HepG2 (cell line): ENCODE data around the gene PKN2. TPM values are rescaled to one million over a fixed set of nuclear protein-coding genes. Genes with fewer than 3 reads are reported as not detected.
A peak's percentile ranks its signal among the peaks of the same experiment; 100 is the strongest.

ENCODE experiments used
- ATAC-seq: fragments of 200-7000 bp; cut with Tn5 transposase; 3 replicates; pipeline ENCODE4 v1.9.1; 2020; ENCODE audit warnings: mild to moderate bottlenecking, moderate library complexity
- BruUV-seq: library from RNA; stranded (reverse); fragments of 400-500 nt; replicated peaks from 2 replicates; lab custom pipeline; 2021; lab: Mats Ljungman, UMichigan
- CTCF ChIA-PET: fragments of 300-600 bp; formaldehyde crosslinking; extraction: SDS; loops from one replicate; lab custom pipeline; 2021; ENCODE audit warnings: low total read pairs, inconsistent platforms, low intra/inter-chr PET ratio; lab: Yijun Ruan, JAX
- POLR2A ChIA-PET: fragments of 350-600 bp; sonication (Branson Sonifier 250); formaldehyde crosslinking; loops from one replicate; lab custom pipeline; 2020; ENCODE audit warnings: antibody characterized with exemption, inconsistent platforms; lab: Yijun Ruan, JAX
- DNase-seq: peaks from one replicate; pipeline ENCODE4 v3.0.0-alpha.2; 2015; ENCODE audit warnings: low spot score
- FAIRE-seq: peaks from 3 replicates; lab custom pipeline; 2011; peaks lifted over from hg19 to GRCh38; lab: Jason Lieb, UNC
- H2AFZ ChIP-seq: one replicate; pipeline ENCODE4 v1.6.1; 2011; ENCODE audit warnings: low read length, inconsistent platforms
- H3K27ac ChIP-seq: fragments of 300-600 bp; 3 replicates; pipeline ENCODE4 v1.8.0; 2011; ENCODE audit warnings: mixed run types, mild to moderate bottlenecking, mixed read lengths, low read length, inconsistent platforms; ENCODE audit not compliant: insufficient read depth; ENCODE audit errors: extremely low read length
- H3K27me3 ChIP-seq, 2 experiments: fragments of 200-600 bp in 1 of 2; 2 replicates in 1 of 2; 3 replicates in 1 of 2; pipeline versions ENCODE4 v1.6.0 to v1.8.0; 2011; ENCODE audit warnings: low read length in 2 of 2, mild to moderate bottlenecking in 2 of 2, moderate library complexity in 2 of 2, inconsistent platforms in 1 of 2; ENCODE audit not compliant: insufficient read depth in 2 of 2, control insufficient read depth in 1 of 2
- H3K36me3 ChIP-seq, 2 experiments: fragments of 200-600 bp in 1 of 2; replicated peaks in 1 of 2; 2 replicates in 1 of 2; 3 replicates in 1 of 2; pipeline versions ENCODE4 v1.5.1 to v1.8.0; 2011; ENCODE audit warnings: low read length in 2 of 2, inconsistent platforms in 1 of 2; ENCODE audit not compliant: insufficient read depth in 2 of 2, control insufficient read depth in 1 of 2
- H3K4me1 ChIP-seq: 2 replicates; pipeline ENCODE4 v1.5.1; 2012; ENCODE audit warnings: low read length, inconsistent platforms; ENCODE audit not compliant: insufficient read depth
- H3K4me2 ChIP-seq: 2 replicates; pipeline ENCODE4 v1.6.0; 2011; ENCODE audit warnings: low read depth, low read length, inconsistent platforms
- H3K4me3 ChIP-seq, 3 experiments: fragments of 200-600 bp in 1 of 3; sonication (generic), shearing (Covaris generic) in 1 of 3; replicated peaks in 1 of 3; 2 replicates each; pipeline ENCODE4 v1.5.1; 2011 to 2016; ENCODE audit warnings: low read length in 3 of 3, inconsistent platforms in 2 of 3, low read depth in 2 of 3, mild to moderate bottlenecking in 2 of 3, control low read depth in 1 of 3, mixed read lengths in 1 of 3; ENCODE audit not compliant: insufficient read depth in 1 of 3
- H3K79me2 ChIP-seq: one replicate; pipeline ENCODE4 v1.6.1; 2011; ENCODE audit warnings: low read length, inconsistent platforms; ENCODE audit not compliant: insufficient read depth
- H3K9ac ChIP-seq: 2 replicates; pipeline ENCODE4 v1.6.0; 2011; ENCODE audit warnings: mild to moderate bottlenecking, low read depth, low read length, inconsistent platforms; ENCODE audit not compliant: insufficient read depth
- H3K9me3 ChIP-seq: 2 replicates; pipeline ENCODE4 v1.5.1; 2012; ENCODE audit warnings: mild to moderate bottlenecking, low read length
- H4K20me1 ChIP-seq: 2 replicates; pipeline ENCODE4 v1.6.0; 2011; ENCODE audit warnings: inconsistent platforms, mild to moderate bottlenecking, low read length, moderate library complexity; ENCODE audit not compliant: insufficient read depth
- ELK4 ChIP-seq: sonication (generic); formaldehyde crosslinking; IDR thresholded peaks from 2 replicates; pipeline ENCODE4 v1.9.0; 2021; ENCODE audit warnings: missing genetic modification reagents, borderline replicate concordance
- HIVEP1 ChIP-seq: sonication (generic); formaldehyde crosslinking; IDR thresholded peaks from 2 replicates; pipeline ENCODE4 v1.4.0; 2020; ENCODE audit warnings: mild to moderate bottlenecking, missing genetic modification reagents
- KAT7 ChIP-seq: IDR thresholded peaks from 2 replicates; pipeline ENCODE4 v1.6.1; 2018; ENCODE audit warnings: borderline replicate concordance, missing compliant biosample characterization
- KLF9 ChIP-seq: IDR thresholded peaks from 2 replicates; pipeline ENCODE4 v1.6.1; 2016; ENCODE audit warnings: low read depth
- NR2F1 ChIP-seq, 2 experiments: fragments of 450-650 bp in 1 of 2; formaldehyde crosslinking in 1 of 2; IDR thresholded peaks; 2 replicates each; pipeline versions ENCODE4 v1.5.0 to v1.6.1; 2016 to 2020; ENCODE audit warnings: mild to moderate bottlenecking in 1 of 2, missing compliant biosample characterization in 1 of 2, missing genetic modification reagents in 1 of 2, moderate library complexity in 1 of 2
- POLR2AphosphoS5 ChIP-seq: IDR thresholded peaks from 2 replicates; pipeline ENCODE4 v1.6.1; 2012; ENCODE audit warnings: low read depth, low read length
- SOX6 ChIP-seq, 2 experiments: fragments of 450-650 bp in 1 of 2; sonication (generic) in 1 of 2; formaldehyde crosslinking in 1 of 2; IDR thresholded peaks; 2 replicates each; pipeline versions ENCODE4 v1.4.0 to v1.6.1; 2017 to 2020; ENCODE audit warnings: antibody characterized with exemption in 1 of 2, mild to moderate bottlenecking in 1 of 2, missing genetic modification reagents in 1 of 2
- ZMAT5 ChIP-seq: sonication (generic); formaldehyde crosslinking; IDR thresholded peaks from 2 replicates; pipeline ENCODE4 v1.5.0; 2020; ENCODE audit warnings: mild to moderate bottlenecking, low read depth, missing genetic modification reagents, borderline replicate concordance
- ZNF691 ChIP-seq: sonication (generic); formaldehyde crosslinking; IDR thresholded peaks from 2 replicates; pipeline ENCODE4 v1.4.0; 2020; ENCODE audit warnings: missing genetic modification reagents, low read depth, mild to moderate bottlenecking, borderline replicate concordance
- ZNF773 ChIP-seq: sonication (generic); formaldehyde crosslinking; IDR thresholded peaks from 2 replicates; pipeline ENCODE4 v1.4.0; 2020; ENCODE audit warnings: missing genetic modification reagents, borderline replicate concordance
- WGBS: methylation state at CpG from one replicate; pipeline ENCODE4 v1.1.6; 2017; ENCODE audit warnings: low lambda C conversion rate; 5-methylcytosine and 5-hydroxymethylcytosine counted together
- in situ Hi-C: cut with HindIII; loops from 2 replicates; pipeline ENCODE4 v1.10.0; 2017; ENCODE audit warnings: low pct_unique_long_range_greater_than_20kb; ENCODE audit not compliant: extremely low pct_ligation_motif_present
- intact Hi-C: fragments of 100-400 bp; cut with micrococcal nuclease; formaldehyde crosslinking; loops from one replicate; pipeline ENCODE4 v1.10.0; 2022; ENCODE audit not compliant: unreplicated experiment
- polyA plus RNA-seq, 8 experiments: library from polyadenylated mRNA; depleted of rRNA in 3 of 8; stranded (reverse) in 7 of 8; unstranded in 1 of 8; fragments of >200 nt; fragmentation: Illumina TruSeq in 4 of 8; extraction: Trizol in 4 of 8; gene quantifications; 2 replicates each; pipeline versions ENCODE4 v1.2.1 to v1.2.3, GENCODE V29; 2011 to 2016; ENCODE audit warnings: low read depth in 4 of 8, missing spikeins in 1 of 8, mixed read lengths in 1 of 8; ENCODE audit not compliant: insufficient read depth in 1 of 8
- total RNA-seq, 5 experiments: library from RNA; depleted of rRNA; stranded (reverse); fragments of >200 nt; fragmentation: Illumina TruSeq; extraction: Trizol; gene quantifications; 2 replicates each; pipeline ENCODE4 v1.2.3, GENCODE V29; 2016; ENCODE audit warnings: low read depth in 1 of 5
- TF ChIP-seq, protein P1 (sequence below): sonication (generic); formaldehyde crosslinking; IDR thresholded peaks from 2 replicates; pipeline ENCODE4 v1.4.0; 2020; ENCODE audit warnings: missing genetic modification reagents
- TF ChIP-seq, protein P2 (sequence below), 2 experiments: fragments of 450-650 bp in 1 of 2; sonication (generic) in 1 of 2; formaldehyde crosslinking; IDR thresholded peaks; 2 replicates each; pipeline versions ENCODE4 v1.5.0 to v1.8.0; 2020 to 2022; ENCODE audit warnings: mild to moderate bottlenecking in 1 of 2, missing genetic modification reagents in 1 of 2
- TF ChIP-seq, protein P3 (sequence below): fragments of 450-650 bp; IDR thresholded peaks from 2 replicates; pipeline ENCODE4 v1.6.1; 2016

The PKN2 gene
- total and polyA plus RNA-seq, 2 of the 13 experiments (the other 11 are each of a cell fraction or from before 2014, with no cell fraction given), result 17.0 to 29.4 TPM

DNA sequence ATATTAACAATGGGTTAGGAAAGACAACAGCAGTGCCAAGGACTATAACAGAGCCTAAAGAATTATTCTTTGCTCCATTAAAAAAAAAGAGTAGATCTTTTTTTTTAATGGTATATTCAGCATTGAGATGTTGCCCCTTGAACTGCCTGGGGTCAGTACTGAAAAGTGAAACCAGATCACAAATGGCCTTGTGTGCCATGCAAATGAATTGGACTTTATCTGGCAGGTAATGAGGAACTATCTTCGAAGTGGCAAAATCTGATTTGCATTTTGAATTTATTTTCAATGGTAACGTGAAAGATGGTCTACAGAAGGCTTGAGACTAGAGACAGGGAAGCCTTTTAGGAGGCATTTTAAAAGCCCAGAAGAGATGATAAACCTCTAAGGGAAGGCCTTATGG, 21.4 kb upstream of the PKN2 start:
- H3K27ac ChIP-seq, result no peak overlapping the region
- no peaks in the 10 kb centered on the region for H3K36me3 ChIP-seq
- TF ChIP-seq ELK4 (CRISPR knock-in tag) (no peak), NR2F1 (CRISPR knock-in tag; IDR thresholded peaks at IDR 0.05) (no peak), SOX6 (IDR thresholded peaks at IDR 0.05) (no peak), SOX6 (CRISPR knock-in tag; IDR thresholded peaks at IDR 0.05) (no peak), KLF9 (CRISPR knock-in tag) (no peak), HIVEP1 (no peak), KAT7 (CRISPR knock-in tag) (no peak), ZNF691 (CRISPR knock-in tag) (no peak), ZMAT5 (CRISPR knock-in tag) (no peak), ZNF773 (CRISPR knock-in tag) (no peak), POLR2AphosphoS5 (no peak)
- TF ChIP-seq, protein P1, sequence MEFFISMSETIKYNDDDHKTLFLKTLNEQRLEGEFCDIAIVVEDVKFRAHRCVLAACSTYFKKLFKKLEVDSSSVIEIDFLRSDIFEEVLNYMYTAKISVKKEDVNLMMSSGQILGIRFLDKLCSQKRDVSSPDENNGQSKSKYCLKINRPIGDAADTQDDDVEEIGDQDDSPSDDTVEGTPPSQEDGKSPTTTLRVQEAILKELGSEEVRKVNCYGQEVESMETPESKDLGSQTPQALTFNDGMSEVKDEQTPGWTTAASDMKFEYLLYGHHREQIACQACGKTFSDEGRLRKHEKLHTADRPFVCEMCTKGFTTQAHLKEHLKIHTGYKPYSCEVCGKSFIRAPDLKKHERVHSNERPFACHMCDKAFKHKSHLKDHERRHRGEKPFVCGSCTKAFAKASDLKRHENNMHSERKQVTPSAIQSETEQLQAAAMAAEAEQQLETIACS (CRISPR knock-in tag), result no peak
- TF ChIP-seq, protein P2, sequence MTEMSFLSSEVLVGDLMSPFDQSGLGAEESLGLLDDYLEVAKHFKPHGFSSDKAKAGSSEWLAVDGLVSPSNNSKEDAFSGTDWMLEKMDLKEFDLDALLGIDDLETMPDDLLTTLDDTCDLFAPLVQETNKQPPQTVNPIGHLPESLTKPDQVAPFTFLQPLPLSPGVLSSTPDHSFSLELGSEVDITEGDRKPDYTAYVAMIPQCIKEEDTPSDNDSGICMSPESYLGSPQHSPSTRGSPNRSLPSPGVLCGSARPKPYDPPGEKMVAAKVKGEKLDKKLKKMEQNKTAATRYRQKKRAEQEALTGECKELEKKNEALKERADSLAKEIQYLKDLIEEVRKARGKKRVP (CRISPR knock-in tag; IDR thresholded peaks at IDR 0.05), result no peak
- TF ChIP-seq, protein P3, sequence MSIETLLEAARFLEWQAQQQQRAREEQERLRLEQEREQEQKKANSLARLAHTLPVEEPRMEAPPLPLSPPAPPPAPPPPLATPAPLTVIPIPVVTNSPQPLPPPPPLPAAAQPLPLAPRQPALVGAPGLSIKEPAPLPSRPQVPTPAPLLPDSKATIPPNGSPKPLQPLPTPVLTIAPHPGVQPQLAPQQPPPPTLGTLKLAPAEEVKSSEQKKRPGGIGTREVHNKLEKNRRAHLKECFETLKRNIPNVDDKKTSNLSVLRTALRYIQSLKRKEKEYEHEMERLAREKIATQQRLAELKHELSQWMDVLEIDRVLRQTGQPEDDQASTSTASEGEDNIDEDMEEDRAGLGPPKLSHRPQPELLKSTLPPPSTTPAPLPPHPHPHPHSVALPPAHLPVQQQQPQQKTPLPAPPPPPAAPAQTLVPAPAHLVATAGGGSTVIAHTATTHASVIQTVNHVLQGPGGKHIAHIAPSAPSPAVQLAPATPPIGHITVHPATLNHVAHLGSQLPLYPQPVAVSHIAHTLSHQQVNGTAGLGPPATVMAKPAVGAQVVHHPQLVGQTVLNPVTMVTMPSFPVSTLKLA, result no peak
- no peak overlapping the region for H2AFZ ChIP-seq
- ATAC-seq (no peak), DNase-seq (no peak), FAIRE-seq (no peak)
- 12% methylated on average over 2 of the region's 2 CpGs for WGBS
- no peaks in the 10 kb centered on the region for H4K20me1 ChIP-seq
- H3K79me2 ChIP-seq, result no peaks in the 10 kb centered on the region
- ChIA-PET POLR2A (no interaction called here), CTCF (no interaction called here)
- BruUV-seq, result no TSS peak
- H3K4me2 ChIP-seq, result peak overlapping the region; percentile 28
- intact Hi-C loops, result no loop called here
- H3K27me3 ChIP-seq, result no peaks in the 10 kb centered on the region
- H3K4me3 ChIP-seq, result no peak overlapping the region; a peak in 1 of 6 replicates
- H3K9me3 ChIP-seq, result no peaks in the 10 kb centered on the region
- H3K4me1 ChIP-seq, result peaks cover 26% of the 10 kb centered on the region
- in situ Hi-C loops, result no loop called here
- no peak overlapping the region for H3K9ac ChIP-seq
